Measurements from ENCODE around the gene ANKRD11.

GRCh38 chr16:89446975-89447293 lies 43.4 kb downstream of the ANKRD11 start:
- TF ChIP-seq CTCF (IDR thresholded peaks at IDR 0.05) (no peak), POLR2A (IDR thresholded peaks at IDR 0.05) (no peak)
